Measurements from ENCODE around the gene MAG. TPM values are rescaled to one million over a fixed set of nuclear protein-coding genes. Genes with fewer than 3 reads are reported as not detected.

The MAG gene
- polyA plus RNA-seq, 3 donors = not detected

- WGBS (ENCODE audit: insufficient coverage) = 91% methylated on average over 9 of the region's 12 CpGs
- DNase-seq = no peak
- H3K27me3 Mint-ChIP-seq (ENCODE audit: low read depth in 3 of 3) = peaks cover 13 to 16% (median 14%) of the 10 kb centered on the region in 3 donors
- Histone ChIP-seq H3K36me3 (replicated peaks in 1 of 2; ENCODE audit: control insufficient read depth in 1 of 2, insufficient read depth in 2 of 2, low read length in 2 of 2) (peaks cover 39 to 48% of the 10 kb centered on the region in 2 donors), H3K79me2 (ENCODE audit: insufficient read depth, low read length) (no peaks in the 10 kb centered on the region), H3K9me3 (replicated peaks in 1 of 2; ENCODE audit: control insufficient read depth in 1 of 2, insufficient read depth in 1 of 2, low read length in 2 of 2) (no peaks in the 10 kb centered on the region), H3K9ac (ENCODE audit: insufficient read depth, low read length, poor library complexity, severe bottlenecking) (no peak overlapping the region), H4K20me1 (ENCODE audit: insufficient read depth, low read length) (peaks cover 41% of the 10 kb centered on the region), H3K4me1 (ENCODE audit: control insufficient read depth in 1 of 2, insufficient read depth in 2 of 2, low read length in 2 of 2) (peaks cover 31 to 42% of the 10 kb centered on the region in 2 donors), H2AFZ (ENCODE audit: insufficient read depth, low read depth, low read length, poor library complexity, severe bottlenecking) (no peak overlapping the region), H3K27ac (ENCODE audit: low read depth in 1 of 2, low read length in 2 of 2) (no peak overlapping the region), H3K4me3 (replicated peaks in 1 of 3; ENCODE audit: low read depth in 2 of 3, low read length in 3 of 3) (no peak overlapping the region), H3K4me2 (replicated peaks; ENCODE audit: extremely low read depth, low read length, poor library complexity, severe bottlenecking) (no peak overlapping the region), H3K27me3 (ENCODE audit: control insufficient read depth in 2 of 2, insufficient read depth in 2 of 2, low read length in 2 of 2) (no peaks in the 10 kb centered on the region)
- intact Hi-C loops (cut with micrococcal nuclease) = loop anchor here in 1 of 2 donors (5.0 kb wide), 1 partner anchor 62 kb away; no protein-coding TSS in a partner anchor
- H3K4me1 Mint-ChIP-seq = peaks cover 42% of the 10 kb centered on the region
- peaks cover 46% of the 10 kb centered on the region in 2 donors for H3K36me3 Mint-ChIP-seq
- H3K27ac Mint-ChIP-seq = peak overlapping the region in 3 of 7 donors; percentile 2 to 61 (median 32)
- H3K9me3 Mint-ChIP-seq = peaks cover 0 to 2% (median 0%) of the 10 kb centered on the region in 7 donors
- H3K4me3 Mint-ChIP-seq = no peak overlapping the region
- TF ChIP-seq CTCF (IDR thresholded peaks at IDR 0.05) = no peak
These were observed 11.8 kb upstream of the MAG start for GRCh38 chr19:35279985-35280821.

GRCh38 chr19:35281303-35281702 lies 10.7 kb upstream of the MAG start:
- no peak for TF ChIP-seq CTCF (IDR thresholded peaks at IDR 0.05)
- WGBS (ENCODE audit: insufficient coverage) = 63% methylated on average over 2 of the region's 4 CpGs
- Histone ChIP-seq H3K9me3 (replicated peaks in 1 of 2; ENCODE audit: control insufficient read depth in 1 of 2, insufficient read depth in 1 of 2, low read length in 2 of 2) (no peaks in the 10 kb centered on the region), H4K20me1 (ENCODE audit: insufficient read depth, low read length) (peaks cover 37% of the 10 kb centered on the region), H3K4me3 (replicated peaks in 1 of 3; ENCODE audit: low read depth in 2 of 3, low read length in 3 of 3) (no peak overlapping the region), H3K4me1 (ENCODE audit: control insufficient read depth in 1 of 2, insufficient read depth in 2 of 2, low read length in 2 of 2) (peaks cover 34 to 52% of the 10 kb centered on the region in 2 donors), H3K79me2 (ENCODE audit: insufficient read depth, low read length) (no peaks in the 10 kb centered on the region), H2AFZ (ENCODE audit: insufficient read depth, low read depth, low read length, poor library complexity, severe bottlenecking) (no peak overlapping the region), H3K27me3 (ENCODE audit: control insufficient read depth in 2 of 2, insufficient read depth in 2 of 2, low read length in 2 of 2) (no peaks in the 10 kb centered on the region), H3K27ac (ENCODE audit: low read depth in 1 of 2, low read length in 2 of 2) (peak overlapping the region in 1 of 2 donors; percentile 59), H3K9ac (ENCODE audit: insufficient read depth, low read length, poor library complexity, severe bottlenecking) (no peak overlapping the region), H3K36me3 (replicated peaks in 1 of 2; ENCODE audit: control insufficient read depth in 1 of 2, insufficient read depth in 2 of 2, low read length in 2 of 2) (peaks cover 29 to 37% of the 10 kb centered on the region in 2 donors), H3K4me2 (replicated peaks; ENCODE audit: extremely low read depth, low read length, poor library complexity, severe bottlenecking) (no peak overlapping the region)
- Mint-ChIP-seq H3K36me3 (peaks cover 35 to 36% of the 10 kb centered on the region in 2 donors), H3K9me3 (peaks cover 0 to 2% (median 0%) of the 10 kb centered on the region in 7 donors), H3K27ac (peak overlapping the region in 6 of 7 donors; percentile 20 to 85 (median 58)), H3K4me3 (peak overlapping the region in 1 of 2 donors; percentile 11), H3K4me1 (peaks cover 48% of the 10 kb centered on the region), H3K27me3 (ENCODE audit: low read depth in 3 of 3) (peaks cover 13 to 16% (median 14%) of the 10 kb centered on the region in 3 donors)
- DNase-seq = no peak
- intact Hi-C loops (cut with micrococcal nuclease) = loop anchor here (1.0 to 5.0 kb wide), 2 partner anchors 9 to 61 kb away; no protein-coding TSS in a partner anchor

All from CD14-positive monocyte (primary cell).